H1 (cell line): ENCODE measurements around the gene SCNN1G. TPM values are rescaled to one million over a fixed set of nuclear protein-coding genes. Genes with fewer than 3 reads are reported as not detected.

ENCODE experiments used
- CTCF ChIA-PET: fragments of 300-600 bp; sonication (Branson Sonifier 250); formaldehyde crosslinking; loops from one replicate; lab custom pipeline; 2021; ENCODE audit not compliant: partially characterized antibody; lab: Charles Lee
- POLR2A ChIA-PET: fragments of 300-600 bp; sonication (Branson Sonifier 250); formaldehyde crosslinking; loops from one replicate; lab custom pipeline; 2021; ENCODE audit warnings: inconsistent platforms; ENCODE audit not compliant: partially characterized antibody; lab: Charles Lee
- DNase-seq, 2 experiments: peaks; one replicate each; pipeline versions ENCODE4 v3.0.0 to v3.0.0-alpha.2; 2010 to 2022; ENCODE audit warnings: low spot score in 2 of 2, low read depth in 1 of 2, mixed read lengths in 1 of 2
- FAIRE-seq: peaks from 2 replicates; lab custom pipeline; 2011; peaks lifted over from hg19 to GRCh38; lab: Jason Lieb, UNC
- H2AFZ ChIP-seq: 2 replicates; pipeline ENCODE4 v1.8.1; 2012; ENCODE audit warnings: low read length, inconsistent platforms
- H2AK5ac ChIP-seq: 2 replicates; pipeline ENCODE4 v1.6.1; 2013; ENCODE audit warnings: low read depth, low read length
- H2BK120ac ChIP-seq: replicated peaks from 2 replicates; pipeline ENCODE3; 2013; ENCODE audit warnings: low read depth, low read length, inconsistent platforms
- H2BK12ac ChIP-seq: 2 replicates; pipeline ENCODE4 v1.6.1; 2013; ENCODE audit warnings: low read depth, low read length
- H2BK15ac ChIP-seq: 2 replicates; pipeline ENCODE4 v1.6.1; 2013; ENCODE audit warnings: low read length
- H2BK20ac ChIP-seq: 2 replicates; pipeline ENCODE4 v1.6.1; 2013; ENCODE audit warnings: low read length
- H2BK5ac ChIP-seq: 2 replicates; pipeline ENCODE4 v1.6.1; 2013; ENCODE audit warnings: low read depth, low read length
- H3K14ac ChIP-seq: 2 replicates; pipeline ENCODE4 v1.6.1; 2013; ENCODE audit warnings: inconsistent platforms; ENCODE audit not compliant: insufficient read length
- H3K18ac ChIP-seq: 2 replicates; pipeline ENCODE4 v1.6.1; 2013; ENCODE audit warnings: low read length; ENCODE audit errors: extremely low read depth
- H3K23ac ChIP-seq: 2 replicates; pipeline ENCODE4 v1.6.1; 2013; ENCODE audit warnings: inconsistent platforms; ENCODE audit not compliant: insufficient read length
- H3K23me2 ChIP-seq: 2 replicates; pipeline ENCODE4 v1.6.1; 2013; ENCODE audit warnings: low read depth, low read length
- H3K27ac ChIP-seq: 2 replicates; pipeline ENCODE4 v1.6.1; 2011; ENCODE audit warnings: low read depth, low read length, inconsistent platforms
- H3K27me3 ChIP-seq, 4 experiments: replicated peaks in 1 of 4; 1 replicate in 1 of 4; 2 replicates in 3 of 4; pipeline versions ENCODE4 v1.6.1 to v1.8.1; 2011 to 2013; ENCODE audit warnings: low read length in 3 of 4, mild to moderate bottlenecking in 3 of 4, inconsistent platforms in 2 of 4, mixed read lengths in 2 of 4, moderate library complexity in 1 of 4; ENCODE audit not compliant: control insufficient read depth in 3 of 4, insufficient read depth in 3 of 4; ENCODE audit errors: extremely low read depth in 1 of 4
- H3K36me3 ChIP-seq, 4 experiments: 2 replicates each; pipeline versions ENCODE4 v1.6.1 to v1.8.1; 2011 to 2013; ENCODE audit warnings: mild to moderate bottlenecking in 4 of 4, low read length in 3 of 4, moderate library complexity in 2 of 4, control low read depth in 1 of 4, inconsistent platforms in 1 of 4; ENCODE audit not compliant: insufficient read depth in 4 of 4, control insufficient read depth in 2 of 4
- H3K4ac ChIP-seq: replicated peaks from 2 replicates; pipeline ENCODE3; 2013; ENCODE audit warnings: low read length, low read depth, mixed read lengths, inconsistent platforms; ENCODE audit not compliant: insufficient read length
- H3K4me1 ChIP-seq, 4 experiments: replicated peaks in 1 of 4; 1 replicate in 1 of 4; 2 replicates in 3 of 4; pipeline versions ENCODE4 v1.6.1 to v1.8.1; 2011 to 2013; ENCODE audit warnings: low read length in 3 of 4, inconsistent platforms in 2 of 4, mixed read lengths in 1 of 4; ENCODE audit not compliant: insufficient read depth in 4 of 4, control insufficient read depth in 3 of 4
- H3K4me2 ChIP-seq, 2 experiments: 2 replicates each; pipeline versions ENCODE4 v1.6.1 to v1.8.1; 2011 to 2013; ENCODE audit warnings: low read depth in 2 of 2, low read length in 2 of 2, control low read depth in 1 of 2, inconsistent platforms in 1 of 2, mild to moderate bottlenecking in 1 of 2; ENCODE audit not compliant: insufficient read depth in 1 of 2
- H3K4me3 ChIP-seq, 4 experiments: fragments of 200-600, 300-600 bp in 1 of 4; sonication (generic), shearing (Covaris generic), sonication (Bioruptor Twin) in 1 of 4; 2 replicates each; pipeline versions ENCODE4 v1.5.1 to v1.8.1; 2011 to 2016; ENCODE audit warnings: low read length in 4 of 4, low read depth in 3 of 4, control low read depth in 2 of 4, inconsistent platforms in 2 of 4, mild to moderate bottlenecking in 2 of 4, mixed read lengths in 1 of 4, moderate library complexity in 1 of 4; ENCODE audit not compliant: insufficient read depth in 2 of 4; ENCODE audit errors: extremely low read depth in 1 of 4
- H3K56ac ChIP-seq: replicated peaks from 2 replicates; pipeline ENCODE3; 2013; ENCODE audit warnings: low read depth, mild to moderate bottlenecking, mixed read lengths, low read length, inconsistent platforms; ENCODE audit not compliant: insufficient read length
- H3K79me1 ChIP-seq: 2 replicates; pipeline ENCODE4 v1.6.1; 2013; ENCODE audit warnings: low read depth, low read length, control low read depth
- H3K79me2 ChIP-seq, 2 experiments: 2 replicates each; pipeline versions ENCODE4 v1.6.1 to v1.8.1; 2012 to 2013; ENCODE audit warnings: low read length in 2 of 2, mild to moderate bottlenecking in 2 of 2, inconsistent platforms in 1 of 2; ENCODE audit not compliant: insufficient read depth in 2 of 2, control insufficient read depth in 1 of 2
- H3K9ac ChIP-seq, 4 experiments: replicated peaks in 1 of 4; 1 replicate in 1 of 4; 2 replicates in 3 of 4; pipeline versions ENCODE4 v1.6.1 to v1.8.1; 2011 to 2013; ENCODE audit warnings: low read depth in 3 of 4, low read length in 3 of 4, control low read depth in 2 of 4, mild to moderate bottlenecking in 2 of 4, moderate library complexity in 2 of 4, inconsistent platforms in 1 of 4; ENCODE audit errors: extremely low read depth in 1 of 4
- H3K9me3 ChIP-seq, 2 experiments: 2 replicates each; pipeline versions ENCODE4 v1.6.1 to v1.8.1; 2012 to 2013; ENCODE audit warnings: mild to moderate bottlenecking in 2 of 2, moderate library complexity in 2 of 2, control low read depth in 1 of 2, inconsistent platforms in 1 of 2, low read depth in 1 of 2, low read length in 1 of 2, mixed read lengths in 1 of 2; ENCODE audit not compliant: insufficient read depth in 2 of 2
- H4K20me1 ChIP-seq, 2 experiments: replicated peaks in 1 of 2; 2 replicates each; pipeline versions ENCODE3 to v1.8.1; 2011 to 2013; ENCODE audit warnings: inconsistent platforms in 2 of 2, low read length in 2 of 2, mild to moderate bottlenecking in 1 of 2; ENCODE audit not compliant: insufficient read depth in 2 of 2, control insufficient read depth in 1 of 2
- H4K5ac ChIP-seq: 2 replicates; pipeline ENCODE4 v1.6.1; 2013; ENCODE audit warnings: low read length, low read depth, mixed read lengths, inconsistent platforms; ENCODE audit not compliant: insufficient read length
- H4K8ac ChIP-seq: 2 replicates; pipeline ENCODE4 v1.8.0; 2013; ENCODE audit warnings: mild to moderate bottlenecking, moderate library complexity, low read length, inconsistent platforms; ENCODE audit not compliant: insufficient read depth; ENCODE audit errors: extremely low read depth
- H4K91ac ChIP-seq: replicated peaks from 2 replicates; pipeline ENCODE3; 2013; ENCODE audit warnings: low read length, mixed read lengths, inconsistent platforms; ENCODE audit not compliant: insufficient read length
- ASH2L ChIP-seq: fragments of 200-600, 300-600 bp; sonication (generic); IDR thresholded peaks from one replicate; pipeline ENCODE4 v1.7.1; 2017; ENCODE audit warnings: low read length
- ATF2 ChIP-seq: IDR thresholded peaks from 2 replicates; pipeline ENCODE4 v1.6.1; 2012; ENCODE audit warnings: low read length, inconsistent platforms
- BCL11A ChIP-seq, 2 experiments: IDR thresholded peaks; one replicate each; pipeline ENCODE4 v1.6.1; 2011; ENCODE audit warnings: low read depth in 2 of 2, low read length in 2 of 2, mild to moderate bottlenecking in 2 of 2
- BRCA1 ChIP-seq: IDR thresholded peaks from 2 replicates; pipeline ENCODE4 v1.6.1; 2012; ENCODE audit warnings: low read depth, low read length, improper control_type of control experiment
- FOSL1 ChIP-seq: IDR thresholded peaks from 2 replicates; pipeline ENCODE4 v1.6.1; 2011; ENCODE audit warnings: mild to moderate bottlenecking, low read depth, low read length, moderate library complexity; ENCODE audit not compliant: insufficient read depth
- GABPA ChIP-seq: IDR thresholded peaks from 2 replicates; pipeline ENCODE4 v1.6.1; 2011; ENCODE audit warnings: mild to moderate bottlenecking, low read length, moderate library complexity, borderline replicate concordance; ENCODE audit not compliant: insufficient read depth
- GTF2F1 ChIP-seq: IDR thresholded peaks from 2 replicates; pipeline ENCODE4 v1.6.1; 2012; ENCODE audit warnings: low read depth, low read length, improper control_type of control experiment, borderline replicate concordance
- POLR2AphosphoS5 ChIP-seq: IDR thresholded peaks from 2 replicates; pipeline ENCODE4 v1.6.1; 2011; ENCODE audit warnings: low read depth, low read length
- RFX5 ChIP-seq: IDR thresholded peaks from 2 replicates; pipeline ENCODE4 v1.6.1; 2011; ENCODE audit warnings: low read depth, low read length, improper control_type of control experiment, borderline replicate concordance
- RNF2 ChIP-seq: fragments of 200-900, 300-1000 bp; sonication (generic); IDR thresholded peaks from 2 replicates; pipeline ENCODE4 v1.7.1; 2016; ENCODE audit warnings: borderline replicate concordance, low read depth, mild to moderate bottlenecking, antibody characterized with exemption, low read length; ENCODE audit not compliant: poor library complexity, severe bottlenecking; ENCODE audit errors: missing control alignments
- SRF ChIP-seq: IDR thresholded peaks from 2 replicates; pipeline ENCODE4 v1.6.1; 2011; ENCODE audit warnings: mild to moderate bottlenecking, low read depth, low read length, moderate library complexity
- TCF12 ChIP-seq: IDR thresholded peaks from 2 replicates; pipeline ENCODE4 v1.6.1; 2011; ENCODE audit warnings: low read depth, mild to moderate bottlenecking, low read length
- WGBS, 2 experiments: shearing (Covaris generic) in 1 of 2; methylation state at CpG; one replicate each; pipeline versions ENCODE4 v1.1.6 to v1.1.7; 2013 to 2015; ENCODE audit warnings: low lambda C conversion rate in 2 of 2, mixed read lengths in 2 of 2, inconsistent platforms in 1 of 2, low coverage in 1 of 2, missing lambda C conversion rate in 1 of 2; ENCODE audit not compliant: insufficient replicate concordance in 2 of 2, insufficient coverage in 1 of 2, insufficient read length in 1 of 2; ENCODE audit errors: extremely low coverage in 1 of 2, missing lambda C conversion rate in 1 of 2; 5-methylcytosine and 5-hydroxymethylcytosine counted together
- polyA plus RNA-seq, 7 experiments: library from polyadenylated mRNA; depleted of rRNA in 3 of 7; stranded (reverse) in 5 of 7; unstranded in 2 of 7; fragments of >200 nt in 5 of 7; fragments of 200-250 nt in 2 of 7; gene quantifications; 1 replicate in 5 of 7; 2 replicates in 1 of 7; 4 replicates in 1 of 7; pipeline versions ENCODE4 v1.2.1 to v1.2.3, GENCODE V29; 2011 to 2013; ENCODE audit warnings: missing spikeins in 2 of 7, mixed read lengths in 2 of 7
- total RNA-seq: library from RNA; stranded (reverse); fragmentation: NEBNext Ultra II Directional; extraction: Animal tissue kit (Norgen Biotek cat#: 25700); gene quantifications from 2 replicates; pipeline ENCODE4 v1.2.1, GENCODE V29; 2021
- TF ChIP-seq, protein P1 (sequence below): IDR thresholded peaks from 2 replicates; pipeline ENCODE4 v1.6.1; 2012; ENCODE audit warnings: inconsistent platforms

SCNN1G gene
- total and polyA plus RNA-seq, 2 of the 8 experiments (the other 6 are each of a cell fraction or from before 2014, with no cell fraction given), result 0.73 to 1.1 TPM

DNA sequence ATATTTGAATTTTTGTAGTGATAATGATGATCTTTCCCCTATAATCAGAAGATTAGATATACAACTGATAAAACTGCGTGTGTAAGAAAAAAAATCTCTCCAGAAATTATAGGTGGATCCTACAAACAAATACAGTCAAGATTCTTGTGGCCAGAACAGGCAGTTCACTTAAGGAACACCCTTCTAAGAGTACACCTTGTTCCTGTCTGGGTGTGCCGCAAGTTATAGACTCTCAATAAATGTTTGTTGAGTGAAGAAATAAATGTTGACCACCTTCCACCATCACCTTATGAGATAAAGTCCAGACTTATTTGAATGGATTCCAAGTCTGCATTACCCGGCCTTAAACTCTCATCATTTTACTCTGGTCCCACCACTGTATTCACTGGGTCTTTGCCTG is 73.9 kb downstream of the SCNN1G start:
- H2BK15ac ChIP-seq, result no peak overlapping the region
- FAIRE-seq, result no peak
- TF ChIP-seq POLR2AphosphoS5 (no peak), ASH2L (no peak), SRF (no peak), ATF2 (no peak), RFX5 (no peak), FOSL1 (no peak), GTF2F1 (no peak), BRCA1 (no peak), RNF2 (no peak), BCL11A (IDR thresholded peaks at IDR 0.05; ENCODE audit: low read depth in 2 of 2, low read length in 2 of 2) (no peak), TCF12 (no peak), GABPA (no peak)
- TF ChIP-seq, protein P1, sequence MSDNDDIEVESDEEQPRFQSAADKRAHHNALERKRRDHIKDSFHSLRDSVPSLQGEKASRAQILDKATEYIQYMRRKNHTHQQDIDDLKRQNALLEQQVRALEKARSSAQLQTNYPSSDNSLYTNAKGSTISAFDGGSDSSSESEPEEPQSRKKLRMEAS, result no peak

More for the DNA sequence above, 73.9 kb downstream of the SCNN1G start:
- DNase-seq, result no peak
- Histone ChIP-seq H3K23me2 (no peaks in the 10 kb centered on the region), H3K36me3 (no peaks in the 10 kb centered on the region), H3K18ac (no peak overlapping the region), H3K4ac (no peak overlapping the region), H3K4me2 (no peak overlapping the region), H4K5ac (no peak overlapping the region), H2AK5ac (no peak overlapping the region), H4K8ac (no peak overlapping the region), H3K4me3 (no peak overlapping the region), H4K20me1 (no peaks in the 10 kb centered on the region), H3K4me1 (no peaks in the 10 kb centered on the region), H3K79me2 (no peaks in the 10 kb centered on the region), H3K79me1 (no peaks in the 10 kb centered on the region), H4K91ac (no peak overlapping the region), H2AFZ (no peak overlapping the region), H2BK120ac (no peak overlapping the region), H2BK12ac (no peak overlapping the region), H3K23ac (no peak overlapping the region), H3K56ac (no peak overlapping the region), H3K27ac (no peak overlapping the region), H3K27me3 (no peaks in the 10 kb centered on the region), H2BK5ac (no peak overlapping the region), H3K9me3 (no peaks in the 10 kb centered on the region), H3K9ac (no peak overlapping the region), H3K14ac (no peak overlapping the region), H2BK20ac (no peak overlapping the region)
- WGBS, 2 experiments, result 85% methylated on average over 3 of the region's 3 CpGs; no CpG with 5 or more reads in 1 of the 2 experiments
- CTCF ChIA-PET, result no interaction called here
- POLR2A ChIA-PET, result no interaction called here
